K562 (cell line): ENCODE measurements around the gene RPL9. TPM values are rescaled to one million over a fixed set of nuclear protein-coding genes. Genes with fewer than 3 reads are reported as not detected.
A peak's percentile ranks its signal among the peaks of the same experiment; 100 is the strongest.

Experiments
- DIDO1 ChIP-seq: fragments of 450-650 bp; IDR thresholded peaks from 2 replicates; pipeline ENCODE4 v1.6.1; 2016; ENCODE audit warnings: low read depth, missing biosample characterization, missing genetic modification characterization
- NCOA4 ChIP-seq: fragments of 450-650 bp; IDR thresholded peaks from 2 replicates; pipeline ENCODE4 v1.6.1; 2018; ENCODE audit warnings: mild to moderate bottlenecking; ENCODE audit not compliant: partially characterized antibody
- PTBP1 ChIP-seq: fragments of 200-400 bp; formaldehyde crosslinking; IDR thresholded peaks from 2 replicates; pipeline ENCODE4 v1.6.1; 2017; ENCODE audit warnings: low read depth, low read length
- RERE ChIP-seq: sonication (generic); formaldehyde crosslinking; IDR thresholded peaks from 2 replicates; pipeline ENCODE4 v1.8.0; 2023; ENCODE audit warnings: missing genetic modification reagents, mild to moderate bottlenecking, borderline replicate concordance
- RREB1 ChIP-seq: fragments of 250-450 bp; sonication (Bioruptor Pico); IDR thresholded peaks from 2 replicates; pipeline ENCODE4 v1.4.0; 2020
- TCF7L2 ChIP-seq: fragments of 150-350 bp; IDR thresholded peaks from 2 replicates; pipeline ENCODE4 v1.6.1; 2016; ENCODE audit warnings: low read depth, mild to moderate bottlenecking, low read length, moderate library complexity
- ZBTB17 ChIP-seq: fragments of 450-650 bp; formaldehyde crosslinking; IDR thresholded peaks from 2 replicates; pipeline ENCODE4 v1.4.0; 2020; ENCODE audit warnings: mild to moderate bottlenecking
- ZNF165 ChIP-seq: fragments of 250-450 bp; sonication (Bioruptor Pico); IDR thresholded peaks from 2 replicates; pipeline ENCODE4 v1.4.0; 2020; ENCODE audit warnings: borderline replicate concordance
- ZNF175 ChIP-seq: fragments of 200-800 bp; sonication (Bioruptor generic); IDR thresholded peaks from 2 replicates; pipeline ENCODE4 v1.6.1; 2016; ENCODE audit warnings: low read depth, mild to moderate bottlenecking, missing genetic modification characterization, missing compliant biosample characterization
- ZNF274 ChIP-seq: IDR thresholded peaks from 2 replicates; pipeline ENCODE4 v1.6.1; 2011; ENCODE audit warnings: low read depth, mild to moderate bottlenecking, low read length, moderate library complexity, borderline replicate concordance
- polyA plus RNA-seq, 8 experiments: library from polyadenylated mRNA; depleted of rRNA in 4 of 8; stranded (reverse) in 5 of 8; unstranded in 3 of 8; fragments of >200 nt; fragmentation: Nextera tagmentation in 2 of 8; fragmentation: Illumina TruSeq in 1 of 8; extraction: Ambion mirVana in 2 of 8; extraction: Trizol in 1 of 8; gene quantifications; 2 replicates each; pipeline versions ENCODE4 v1.2.1 to v1.2.3, GENCODE V29; 2011 to 2014; ENCODE audit warnings: inconsistent platforms in 1 of 8, missing spikeins in 1 of 8
- total RNA-seq, 7 experiments: library from RNA; depleted of rRNA in 6 of 7; stranded (reverse); fragments of >200 nt in 6 of 7; fragmentation: Illumina TruSeq in 2 of 7; extraction: Trizol in 2 of 7; gene quantifications; 2 replicates each; pipeline versions ENCODE4 v1.2.1 to v1.2.3, GENCODE V29; 2011 to 2021; ENCODE audit warnings: low replicate concordance in 1 of 7
- TF ChIP-seq, protein P1 (sequence below), 2 experiments: fragments of 450-650 bp; conservative IDR thresholded peaks; 2 replicates each; pipeline ENCODE4 v1.6.1; 2017; ENCODE audit warnings: mild to moderate bottlenecking in 2 of 2, moderate library complexity in 2 of 2

Gene RPL9
- total and polyA plus RNA-seq, 9 of the 15 experiments (the other 6 are each of a cell fraction or from before 2014, with no cell fraction given) = 1,925 to 5,178 (median 3,033) TPM

DNA sequence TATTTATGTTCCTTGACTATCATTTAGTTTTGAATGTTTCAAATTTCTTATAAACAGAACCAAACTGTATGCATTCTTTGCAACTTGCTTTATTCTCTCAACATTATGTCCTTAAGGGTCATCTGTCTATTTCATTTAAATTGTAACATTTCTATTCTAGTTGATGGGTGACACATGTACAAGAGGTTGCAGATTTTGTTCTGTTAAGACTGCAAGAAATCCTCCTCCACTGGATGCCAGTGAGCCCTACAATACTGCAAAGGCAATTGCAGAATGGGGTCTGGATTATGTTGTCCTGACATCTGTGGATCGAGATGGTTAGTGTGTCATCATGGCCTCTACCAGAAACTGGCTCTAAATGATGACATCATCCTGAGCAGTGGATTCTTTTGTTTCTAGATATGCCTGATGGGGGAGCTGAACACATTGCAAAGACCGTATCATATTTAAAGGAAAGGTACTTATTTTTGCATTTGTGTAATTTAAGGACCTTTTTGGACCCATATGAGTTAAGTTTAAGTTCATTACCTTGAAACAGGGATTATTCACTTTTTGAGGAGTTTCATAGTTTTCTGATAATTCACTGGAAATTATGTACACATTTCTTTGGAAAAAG, 6.3 kb upstream of the RPL9 start (continued):
- TF ChIP-seq RREB1 (CRISPR knock-in tag) (no peak), ZNF165 (CRISPR knock-in tag) (no peak), NCOA4 (no peak), ZNF175 (peak; percentile 65; the same call in 1 of the 2 replicates), ZNF274 (no peak), TCF7L2 (no peak), RERE (CRISPR knock-in tag) (no peak), PTBP1 (no peak), DIDO1 (tag) (no peak), ZBTB17 (CRISPR knock-in tag) (no peak)
- TF ChIP-seq, protein P1, sequence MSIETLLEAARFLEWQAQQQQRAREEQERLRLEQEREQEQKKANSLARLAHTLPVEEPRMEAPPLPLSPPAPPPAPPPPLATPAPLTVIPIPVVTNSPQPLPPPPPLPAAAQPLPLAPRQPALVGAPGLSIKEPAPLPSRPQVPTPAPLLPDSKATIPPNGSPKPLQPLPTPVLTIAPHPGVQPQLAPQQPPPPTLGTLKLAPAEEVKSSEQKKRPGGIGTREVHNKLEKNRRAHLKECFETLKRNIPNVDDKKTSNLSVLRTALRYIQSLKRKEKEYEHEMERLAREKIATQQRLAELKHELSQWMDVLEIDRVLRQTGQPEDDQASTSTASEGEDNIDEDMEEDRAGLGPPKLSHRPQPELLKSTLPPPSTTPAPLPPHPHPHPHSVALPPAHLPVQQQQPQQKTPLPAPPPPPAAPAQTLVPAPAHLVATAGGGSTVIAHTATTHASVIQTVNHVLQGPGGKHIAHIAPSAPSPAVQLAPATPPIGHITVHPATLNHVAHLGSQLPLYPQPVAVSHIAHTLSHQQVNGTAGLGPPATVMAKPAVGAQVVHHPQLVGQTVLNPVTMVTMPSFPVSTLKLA (conservative IDR thresholded peaks at IDR 0.05) = peak; percentile 41 to 43; a peak in 2 of 4 replicates
